Fibroblast of lung (primary cell): ENCODE results near the gene RHOH. TPM values are rescaled to one million over a fixed set of nuclear protein-coding genes. Genes with fewer than 3 reads are reported as not detected.

Experiments
- DNase-seq, 2 donors: peaks; one replicate each; pipeline versions ENCODE4 v3.0.0 to v3.0.0-alpha.2; 2010; ENCODE audit warnings: low read depth in 2 of 2
- H2AFZ ChIP-seq: 2 replicates; pipeline ENCODE4 v1.5.1; 2012; ENCODE audit warnings: low read length, control low read depth, inconsistent platforms
- H3K27ac ChIP-seq: 2 replicates; pipeline ENCODE4 v1.5.1; 2011; ENCODE audit warnings: low read length, control low read depth; ENCODE audit not compliant: insufficient read depth
- H3K27me3 ChIP-seq: 2 replicates; pipeline ENCODE4 v1.5.1; 2011; ENCODE audit warnings: mild to moderate bottlenecking, low read length; ENCODE audit not compliant: control insufficient read depth, insufficient read depth
- H3K36me3 ChIP-seq: 2 replicates; pipeline ENCODE4 v1.5.1; 2011; ENCODE audit warnings: low read length; ENCODE audit not compliant: control insufficient read depth, insufficient read depth
- H3K4me1 ChIP-seq: 2 replicates; pipeline ENCODE4 v1.5.1; 2011; ENCODE audit warnings: low read length; ENCODE audit not compliant: control insufficient read depth, insufficient read depth; ENCODE audit errors: extremely low read depth
- H3K4me2 ChIP-seq: 2 replicates; pipeline ENCODE4 v1.5.1; 2011; ENCODE audit warnings: low read length, control low read depth; ENCODE audit not compliant: insufficient read depth; ENCODE audit errors: extremely low read depth
- H3K4me3 ChIP-seq, 4 experiments: fragments of 200-600 bp in 1 of 4; sonication (generic) in 1 of 4; replicated peaks in 1 of 4; 2 replicates each; pipeline ENCODE4 v1.5.1; 2011 to 2016; ENCODE audit warnings: low read length in 4 of 4, low read depth in 3 of 4, mild to moderate bottlenecking in 3 of 4, control low read depth in 2 of 4, inconsistent platforms in 1 of 4, mixed read lengths in 1 of 4; ENCODE audit not compliant: insufficient read depth in 1 of 4; ENCODE audit errors: control extremely low read depth in 1 of 4
- H3K79me2 ChIP-seq: 2 replicates; pipeline ENCODE4 v1.5.1; 2012; ENCODE audit warnings: mild to moderate bottlenecking, low read length, inconsistent platforms; ENCODE audit not compliant: control insufficient read depth, insufficient read depth
- H3K9ac ChIP-seq: 2 replicates; pipeline ENCODE4 v1.5.1; 2011; ENCODE audit warnings: mild to moderate bottlenecking, low read length, control low read depth; ENCODE audit not compliant: insufficient read depth
- H3K9me3 ChIP-seq: 2 replicates; pipeline ENCODE4 v1.5.1; 2012; ENCODE audit warnings: low read depth, low read length; ENCODE audit not compliant: control insufficient read depth, insufficient read depth
- H4K20me1 ChIP-seq: 2 replicates; pipeline ENCODE4 v1.5.1; 2011; ENCODE audit warnings: low read length; ENCODE audit not compliant: control insufficient read depth, insufficient read depth; ENCODE audit errors: extremely low read depth
- EZH2 ChIP-seq: IDR thresholded peaks from 2 replicates; pipeline ENCODE4 v1.5.1; 2012; ENCODE audit warnings: low read length, control low read depth, mild to moderate bottlenecking; ENCODE audit errors: missing control alignments
- polyA plus RNA-seq, 2 donors: library from polyadenylated mRNA; depleted of rRNA in 1 of 2; stranded (reverse) in 1 of 2; unstranded in 1 of 2; fragments of >200 nt; gene quantifications; 2 replicates each; pipeline ENCODE4 v1.2.1, GENCODE V29; 2011 to 2012; ENCODE audit warnings: missing spikeins in 1 of 2
- total RNA-seq: library from RNA; depleted of rRNA; stranded (reverse); fragments of >200 nt; gene quantifications from 2 replicates; pipeline ENCODE4 v1.2.1, GENCODE V29; 2014
- TF ChIP-seq, protein P1 (sequence below), 2 donors: IDR thresholded peaks in 1 of 2; conservative IDR thresholded peaks in 1 of 2; 1 replicate in 1 of 2; 2 replicates in 1 of 2; pipeline ENCODE4 v1.5.1; 2011 to 2012; ENCODE audit warnings: low read length in 2 of 2, control low read depth in 1 of 2, inconsistent platforms in 1 of 2, low read depth in 1 of 2, mild to moderate bottlenecking in 1 of 2

Gene RHOH
- total and polyA plus RNA-seq, 2 donors (not counting 1 experiment from before 2014, with no cell fraction given): not detected

DNA sequence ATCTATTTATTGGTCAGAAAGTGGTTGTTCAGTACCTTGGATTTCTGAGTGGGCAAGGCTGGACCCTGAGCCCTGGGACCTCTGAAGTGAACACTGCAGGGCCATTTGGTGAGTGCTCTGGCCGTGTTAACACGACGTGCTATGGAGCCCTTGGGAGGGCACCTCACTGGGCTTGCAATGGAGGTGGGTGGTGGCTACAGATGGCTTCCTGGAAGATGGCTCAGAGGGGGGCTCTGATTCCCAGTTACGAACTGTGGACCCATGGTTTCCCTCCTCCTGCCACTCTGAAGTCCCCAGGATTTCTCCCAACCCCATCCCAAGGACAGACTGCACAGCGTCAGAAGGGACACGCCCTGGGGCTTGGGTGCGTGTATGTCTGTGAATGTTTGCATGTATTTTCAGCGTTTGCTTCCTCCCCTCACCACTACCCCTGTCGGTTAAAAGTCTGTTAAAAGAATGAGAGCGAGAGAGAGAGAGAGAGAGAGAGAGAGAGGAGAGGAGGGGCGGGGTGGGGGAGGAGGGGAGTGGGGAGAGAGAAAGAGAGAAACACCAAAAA lies 3.7 kb upstream of the RHOH start:
- no peaks in the 10 kb centered on the region for H3K36me3 ChIP-seq
- H3K9ac ChIP-seq: no peak overlapping the region
- H3K27me3 ChIP-seq: no peaks in the 10 kb centered on the region
- H3K4me2 ChIP-seq: no peak overlapping the region
- no peaks in the 10 kb centered on the region for H3K9me3 ChIP-seq
- H2AFZ ChIP-seq: no peak overlapping the region
- no peaks in the 10 kb centered on the region for H3K4me1 ChIP-seq
- no peak for DNase-seq
- H3K79me2 ChIP-seq: no peaks in the 10 kb centered on the region
- H3K4me3 ChIP-seq: no peak overlapping the region
- TF ChIP-seq, protein P1, sequence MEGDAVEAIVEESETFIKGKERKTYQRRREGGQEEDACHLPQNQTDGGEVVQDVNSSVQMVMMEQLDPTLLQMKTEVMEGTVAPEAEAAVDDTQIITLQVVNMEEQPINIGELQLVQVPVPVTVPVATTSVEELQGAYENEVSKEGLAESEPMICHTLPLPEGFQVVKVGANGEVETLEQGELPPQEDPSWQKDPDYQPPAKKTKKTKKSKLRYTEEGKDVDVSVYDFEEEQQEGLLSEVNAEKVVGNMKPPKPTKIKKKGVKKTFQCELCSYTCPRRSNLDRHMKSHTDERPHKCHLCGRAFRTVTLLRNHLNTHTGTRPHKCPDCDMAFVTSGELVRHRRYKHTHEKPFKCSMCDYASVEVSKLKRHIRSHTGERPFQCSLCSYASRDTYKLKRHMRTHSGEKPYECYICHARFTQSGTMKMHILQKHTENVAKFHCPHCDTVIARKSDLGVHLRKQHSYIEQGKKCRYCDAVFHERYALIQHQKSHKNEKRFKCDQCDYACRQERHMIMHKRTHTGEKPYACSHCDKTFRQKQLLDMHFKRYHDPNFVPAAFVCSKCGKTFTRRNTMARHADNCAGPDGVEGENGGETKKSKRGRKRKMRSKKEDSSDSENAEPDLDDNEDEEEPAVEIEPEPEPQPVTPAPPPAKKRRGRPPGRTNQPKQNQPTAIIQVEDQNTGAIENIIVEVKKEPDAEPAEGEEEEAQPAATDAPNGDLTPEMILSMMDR (conservative IDR thresholded peaks at IDR 0.05 in 1 of 2, IDR thresholded peaks at IDR 0.05 in 1 of 2; ENCODE audit: low read depth in 1 of 2, low read length in 2 of 2): no peak
- no peak for TF ChIP-seq EZH2
- no peaks in the 10 kb centered on the region for H4K20me1 ChIP-seq
- no peak overlapping the region for H3K27ac ChIP-seq

DNA sequence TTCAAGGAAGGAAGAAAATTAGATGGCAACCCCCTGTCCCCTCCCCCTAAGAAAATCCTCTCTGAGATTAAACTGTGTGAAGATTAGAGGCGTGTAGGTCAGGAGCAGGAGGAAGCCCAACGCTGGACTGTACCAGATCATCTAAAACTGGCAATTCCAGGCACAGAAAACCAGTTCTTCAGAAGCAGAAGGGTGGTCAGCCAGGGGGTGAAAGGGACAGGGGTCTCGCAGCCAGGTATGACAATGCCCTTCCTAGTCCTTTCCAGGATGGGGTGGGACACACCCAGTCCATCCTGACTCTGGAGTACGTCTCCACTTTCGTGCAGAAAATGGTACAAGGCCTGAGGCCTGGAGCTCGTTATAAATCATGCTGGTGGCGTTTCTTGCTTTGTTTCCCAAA lies 3.3 kb upstream of the RHOH start:
- Histone ChIP-seq H3K36me3 (no peaks in the 10 kb centered on the region), H3K9me3 (no peaks in the 10 kb centered on the region), H3K4me3 (no peak overlapping the region), H3K79me2 (no peaks in the 10 kb centered on the region), H3K27ac (no peak overlapping the region), H3K9ac (no peak overlapping the region), H3K27me3 (no peaks in the 10 kb centered on the region), H4K20me1 (no peaks in the 10 kb centered on the region), H3K4me2 (no peak overlapping the region), H3K4me1 (no peaks in the 10 kb centered on the region), H2AFZ (no peak overlapping the region)
- TF ChIP-seq, protein P1 (conservative IDR thresholded peaks at IDR 0.05 in 1 of 2, IDR thresholded peaks at IDR 0.05 in 1 of 2; ENCODE audit: low read depth in 1 of 2, low read length in 2 of 2): no peak
- TF ChIP-seq EZH2: no peak
- no peak for DNase-seq

DNA sequence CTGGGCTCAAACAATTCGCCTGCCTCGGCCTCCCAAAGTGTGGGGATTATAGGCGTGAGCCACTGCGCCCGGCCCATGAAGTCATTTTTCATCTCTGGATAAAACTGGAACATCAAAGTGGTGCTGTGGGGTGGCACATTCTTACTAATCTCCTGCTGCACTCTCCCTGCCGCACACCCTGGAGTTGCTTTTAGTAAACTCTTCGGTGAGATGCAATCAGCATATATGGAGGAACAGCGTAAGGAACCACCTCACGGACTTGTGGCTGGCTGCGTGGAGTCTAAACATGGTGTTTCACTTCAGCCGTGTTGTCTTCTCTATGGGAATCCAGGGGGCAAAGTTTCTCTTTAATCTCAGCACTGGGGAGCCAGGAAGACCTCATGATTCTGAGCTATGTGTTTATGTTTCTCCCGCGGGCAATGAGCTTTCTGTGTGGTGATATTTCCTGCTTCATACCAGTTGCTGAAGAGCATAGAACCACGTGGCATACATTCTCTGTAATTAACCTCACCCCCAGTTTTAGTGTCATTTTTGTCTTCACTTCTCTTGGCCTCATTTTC lies 2.1 kb upstream of the RHOH start:
- Histone ChIP-seq H3K4me2 (peak overlapping the region; percentile 62), H3K9me3 (no peaks in the 10 kb centered on the region), H3K4me1 (no peaks in the 10 kb centered on the region), H3K36me3 (no peaks in the 10 kb centered on the region), H2AFZ (peak overlapping the region; percentile 69), H4K20me1 (no peaks in the 10 kb centered on the region), H3K9ac (no peak overlapping the region), H3K27ac (no peak overlapping the region), H3K27me3 (no peaks in the 10 kb centered on the region), H3K79me2 (no peaks in the 10 kb centered on the region), H3K4me3 (no peak overlapping the region)
- TF ChIP-seq, protein P1 (conservative IDR thresholded peaks at IDR 0.05 in 1 of 2, IDR thresholded peaks at IDR 0.05 in 1 of 2; ENCODE audit: low read depth in 1 of 2, low read length in 2 of 2): no peak
- no peak for TF ChIP-seq EZH2
- DNase-seq: peak in 1 of 2 donors; percentile 52
